Measurements from ENCODE around the gene OR6M1.

OR6M1 gene

GRCh38 chr11:123806249-123806648 is at the start of gene OR6M1:
Gene OR6M1, minus strand, starts transcription at chr11:123806349. Its CDS starts 0 bp downstream, at chr11:123806349.
- no peak for DNase-seq (ENCODE audit: low read depth in 2 of 2)

GRCh38 chr11:123853038-123853437 is 46.9 kb upstream of the OR6M1 start:
- no peak for DNase-seq (ENCODE audit: low read depth in 2 of 2)

GRCh38 chr11:123852321-123852720 is 46.2 kb upstream of the OR6M1 start:
- no peak for DNase-seq (ENCODE audit: low read depth in 2 of 2)

- no peak for DNase-seq (ENCODE audit: low read depth in 2 of 2)
Measured at GRCh38 chr11:123851110-123851509, 45.0 kb upstream of the OR6M1 start.

- DNase-seq (ENCODE audit: low read depth in 2 of 2): no peak
Measured at GRCh38 chr11:123841174-123841573, 35.0 kb upstream of the OR6M1 start.

- no peak for DNase-seq (ENCODE audit: low read depth in 2 of 2)
Measured at GRCh38 chr11:123839131-123839530, 33.0 kb upstream of the OR6M1 start.

GRCh38 chr11:123838659-123839058 is 32.5 kb upstream of the OR6M1 start:
- no peak for DNase-seq (ENCODE audit: low read depth in 2 of 2)

GRCh38 chr11:123838199-123838598 is 32.0 kb upstream of the OR6M1 start:
- no peak for DNase-seq (ENCODE audit: low read depth in 2 of 2)

GRCh38 chr11:123833095-123833494 is 26.9 kb upstream of the OR6M1 start:
- DNase-seq (ENCODE audit: low read depth in 2 of 2): no peak

GRCh38 chr11:123829745-123830144 is 23.6 kb upstream of the OR6M1 start:
- no peak for DNase-seq (ENCODE audit: low read depth in 2 of 2)

- DNase-seq (ENCODE audit: low read depth in 2 of 2): no peak
Measured at GRCh38 chr11:123822599-123822998, 16.4 kb upstream of the OR6M1 start.

GRCh38 chr11:123822032-123822431 is 15.9 kb upstream of the OR6M1 start:
- DNase-seq (ENCODE audit: low read depth in 2 of 2): no peak

- DNase-seq (ENCODE audit: low read depth in 2 of 2): no peak
Measured at GRCh38 chr11:123815122-123815521, 9.0 kb upstream of the OR6M1 start.

- no peak for DNase-seq (ENCODE audit: low read depth in 2 of 2)
Measured at GRCh38 chr11:123801765-123802164, 4.4 kb downstream of the OR6M1 start.

GRCh38 chr11:123800036-123800435 is 6.1 kb downstream of the OR6M1 start:
- no peak for DNase-seq (ENCODE audit: low read depth in 2 of 2)

- DNase-seq (ENCODE audit: low read depth in 2 of 2): no peak
Measured at GRCh38 chr11:123799438-123799837, 6.7 kb downstream of the OR6M1 start.

- no peak for DNase-seq (ENCODE audit: low read depth in 2 of 2)
Measured at GRCh38 chr11:123798513-123799252, 7.5 kb downstream of the OR6M1 start.

GRCh38 chr11:123798079-123798478 is 8.1 kb downstream of the OR6M1 start:
- no peak for DNase-seq (ENCODE audit: low read depth in 2 of 2)

- DNase-seq (ENCODE audit: low read depth in 2 of 2): no peak
Measured at GRCh38 chr11:123797541-123797940, 8.6 kb downstream of the OR6M1 start.

GRCh38 chr11:123797114-123797513 is 9.0 kb downstream of the OR6M1 start:
- no peak for DNase-seq (ENCODE audit: low read depth in 2 of 2)

GRCh38 chr11:123796226-123796625 is 9.9 kb downstream of the OR6M1 start:
- DNase-seq (ENCODE audit: low read depth in 2 of 2): no peak

GRCh38 chr11:123783536-123783935 is 22.6 kb downstream of the OR6M1 start:
- DNase-seq (ENCODE audit: low read depth in 2 of 2): no peak

GRCh38 chr11:123778511-123778910 is 27.6 kb downstream of the OR6M1 start:
- no peak for DNase-seq (ENCODE audit: low read depth in 2 of 2)

All from stimulated activated CD4-positive, alpha-beta T cell treated with anti-CD3 and anti-CD28 coated beads, Interleukin-1b, Interleukin-23, amount 100 ng/mL, for 4 hours (primary cell).